Activated B cell treated with CpG ODN at 0.5 μM for 24 hours (primary cell): ENCODE data around the gene PF4V1. TPM values are rescaled to one million over a fixed set of nuclear protein-coding genes. Genes with fewer than 3 reads are reported as not detected.

Experiments used
- ATAC-seq: fragments of 200-7000 bp; cut with Tn5 transposase; one replicate; pipeline ENCODE4 v1.10.0; 2021; ENCODE audit warnings: low read depth, mild to moderate bottlenecking, moderate library complexity
- CTCF ChIA-PET: fragments of 350-600 bp; sonication (Branson Sonifier 250); formaldehyde crosslinking; loops from one replicate; lab custom pipeline; 2021; ENCODE audit warnings: antibody characterized with exemption; lab: Charles Lee
- POLR2A ChIA-PET: fragments of 350-600 bp; sonication (Branson Sonifier 250); formaldehyde crosslinking; loops from one replicate; lab custom pipeline; 2021; ENCODE audit warnings: antibody characterized with exemption; lab: Charles Lee
- DNase-seq: peaks from one replicate; pipeline ENCODE4 v3.0.0; 2022
- H3K27ac Mint-ChIP-seq: one replicate; pipeline ENCODE4 v1.8.0; 2020; ENCODE audit warnings: mixed read lengths
- H3K27me3 Mint-ChIP-seq: one replicate; pipeline ENCODE4 v1.8.0; 2021; ENCODE audit warnings: mixed read lengths
- H3K36me3 Mint-ChIP-seq: one replicate; pipeline ENCODE4 v1.8.0; 2021; ENCODE audit warnings: low read depth, mixed read lengths
- H3K4me1 Mint-ChIP-seq: one replicate; pipeline ENCODE4 v1.8.0; 2021; ENCODE audit warnings: mixed read lengths
- H3K4me3 Mint-ChIP-seq: one replicate; pipeline ENCODE4 v1.8.0; 2020; ENCODE audit warnings: mild to moderate bottlenecking, mixed read lengths
- H3K9me3 Mint-ChIP-seq: one replicate; pipeline ENCODE4 v1.8.0; 2020; ENCODE audit warnings: mixed read lengths
- intact Hi-C: fragments of 100-400 bp; cut with micrococcal nuclease; formaldehyde crosslinking; loops from one replicate; pipeline ENCODE4 v1.15.1; 2024
- total RNA-seq: library from RNA; stranded (reverse); gene quantifications from 2 replicates; pipeline ENCODE4 v1.2.3, GENCODE V29; 2022
- TF ChIP-seq, protein P1 (sequence below): fragments of 200-600 bp; IDR thresholded peaks from one replicate; pipeline ENCODE4 v1.8.0; 2022; ENCODE audit warnings: antibody characterized with exemption, mild to moderate bottlenecking

The PF4V1 gene
- total RNA-seq, 1 donor from 2014 or later = not detected

DNA sequence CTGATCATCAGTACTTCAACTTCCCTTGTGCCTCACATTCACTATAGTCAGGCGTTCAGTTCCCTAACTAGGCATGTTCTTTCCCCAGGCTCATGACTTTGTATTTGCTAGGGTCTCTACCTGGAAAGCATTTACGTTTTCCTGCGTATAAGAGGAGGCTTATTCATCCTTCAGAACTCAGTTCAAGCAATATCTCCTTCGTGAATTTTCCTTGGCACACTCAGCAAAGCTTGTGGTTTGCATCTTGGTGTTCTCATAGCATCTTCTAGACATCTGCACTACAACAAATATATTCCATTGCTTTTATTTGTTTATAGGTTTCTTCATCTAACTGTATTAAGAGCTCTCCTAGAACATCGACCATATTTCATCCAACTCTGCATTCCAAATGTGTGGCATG is 14.0 kb upstream of the PF4V1 start:
- no peaks in the 10 kb centered on the region for H3K9me3 Mint-ChIP-seq
- intact Hi-C loops = no loop called here
- DNase-seq (no peak), ATAC-seq (no peak)
- H3K36me3 Mint-ChIP-seq = no peaks in the 10 kb centered on the region
- ChIA-PET POLR2A (no interaction called here), CTCF (no interaction called here)
- H3K27ac Mint-ChIP-seq = no peak overlapping the region
- H3K4me1 Mint-ChIP-seq = no peaks in the 10 kb centered on the region
- TF ChIP-seq, protein P1, sequence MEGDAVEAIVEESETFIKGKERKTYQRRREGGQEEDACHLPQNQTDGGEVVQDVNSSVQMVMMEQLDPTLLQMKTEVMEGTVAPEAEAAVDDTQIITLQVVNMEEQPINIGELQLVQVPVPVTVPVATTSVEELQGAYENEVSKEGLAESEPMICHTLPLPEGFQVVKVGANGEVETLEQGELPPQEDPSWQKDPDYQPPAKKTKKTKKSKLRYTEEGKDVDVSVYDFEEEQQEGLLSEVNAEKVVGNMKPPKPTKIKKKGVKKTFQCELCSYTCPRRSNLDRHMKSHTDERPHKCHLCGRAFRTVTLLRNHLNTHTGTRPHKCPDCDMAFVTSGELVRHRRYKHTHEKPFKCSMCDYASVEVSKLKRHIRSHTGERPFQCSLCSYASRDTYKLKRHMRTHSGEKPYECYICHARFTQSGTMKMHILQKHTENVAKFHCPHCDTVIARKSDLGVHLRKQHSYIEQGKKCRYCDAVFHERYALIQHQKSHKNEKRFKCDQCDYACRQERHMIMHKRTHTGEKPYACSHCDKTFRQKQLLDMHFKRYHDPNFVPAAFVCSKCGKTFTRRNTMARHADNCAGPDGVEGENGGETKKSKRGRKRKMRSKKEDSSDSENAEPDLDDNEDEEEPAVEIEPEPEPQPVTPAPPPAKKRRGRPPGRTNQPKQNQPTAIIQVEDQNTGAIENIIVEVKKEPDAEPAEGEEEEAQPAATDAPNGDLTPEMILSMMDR = no peak
- H3K4me3 Mint-ChIP-seq = no peak overlapping the region
- H3K27me3 Mint-ChIP-seq = peaks cover 22% of the 10 kb centered on the region

DNA sequence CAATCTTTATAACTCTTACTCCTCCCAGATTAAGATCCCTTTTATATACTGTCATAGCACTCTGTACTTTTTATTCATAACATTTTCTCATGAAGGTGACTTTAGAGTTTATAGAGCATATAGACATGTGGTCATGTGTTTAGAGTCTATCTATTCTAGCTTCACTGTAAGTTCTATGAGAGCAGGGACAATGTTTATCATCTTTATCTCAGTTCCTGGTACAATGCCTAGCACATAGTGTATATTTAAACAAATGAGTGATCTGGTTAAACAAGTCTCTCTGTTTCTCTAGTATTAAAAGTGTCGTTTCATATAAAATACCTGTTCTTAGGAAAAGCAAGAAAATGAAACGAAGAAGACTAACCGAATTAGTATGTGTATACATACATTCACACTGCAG is 13.4 kb upstream of the PF4V1 start:
- Mint-ChIP-seq H3K27me3 (peaks cover 22% of the 10 kb centered on the region), H3K4me1 (no peaks in the 10 kb centered on the region), H3K36me3 (no peaks in the 10 kb centered on the region), H3K27ac (no peak overlapping the region), H3K4me3 (no peak overlapping the region), H3K9me3 (no peaks in the 10 kb centered on the region)
- TF ChIP-seq, protein P1 = no peak
- ATAC-seq (no peak), DNase-seq (no peak)
- intact Hi-C loops = no loop called here
- ChIA-PET POLR2A (no interaction called here), CTCF (no interaction called here)

DNA sequence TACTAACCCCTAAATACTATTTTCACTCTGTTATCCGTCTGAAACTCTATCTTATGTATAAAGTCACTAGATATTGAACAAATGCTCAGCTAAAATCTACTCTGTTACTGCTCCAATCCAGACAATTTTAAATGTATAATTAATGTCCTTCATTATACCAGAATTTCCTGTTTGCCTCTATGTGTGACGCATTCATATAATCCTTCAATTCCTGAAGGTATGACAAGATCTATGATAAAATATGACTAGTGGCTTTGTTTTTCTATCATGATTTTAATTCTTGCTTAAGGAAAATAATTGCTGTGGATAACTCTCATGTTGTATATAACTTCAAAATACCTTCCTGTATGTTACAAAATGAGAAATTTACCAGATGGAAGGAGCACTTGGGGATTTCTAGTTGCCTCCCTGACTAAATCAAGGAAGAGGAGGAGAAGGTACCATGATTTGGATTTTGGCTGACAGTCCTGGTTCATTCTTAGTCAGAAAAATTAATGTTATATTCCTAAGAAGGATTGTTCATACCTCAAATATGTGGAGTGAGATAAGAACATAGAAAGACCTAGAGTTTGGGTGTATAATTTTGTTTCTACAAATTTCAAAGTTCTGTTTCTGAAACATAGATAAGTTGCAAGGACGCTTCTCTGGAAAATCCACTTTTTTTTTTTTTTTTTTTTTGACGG is 11.7 kb upstream of the PF4V1 start:
- CTCF ChIA-PET = no interaction called here
- Mint-ChIP-seq H3K36me3 (no peaks in the 10 kb centered on the region), H3K27me3 (peaks cover 19% of the 10 kb centered on the region), H3K27ac (no peak overlapping the region), H3K9me3 (no peaks in the 10 kb centered on the region), H3K4me3 (no peak overlapping the region), H3K4me1 (no peaks in the 10 kb centered on the region)
- DNase-seq (no peak), ATAC-seq (no peak)
- POLR2A ChIA-PET = no interaction called here
- intact Hi-C loops = no loop called here
- TF ChIP-seq, protein P1 = no peak

DNA sequence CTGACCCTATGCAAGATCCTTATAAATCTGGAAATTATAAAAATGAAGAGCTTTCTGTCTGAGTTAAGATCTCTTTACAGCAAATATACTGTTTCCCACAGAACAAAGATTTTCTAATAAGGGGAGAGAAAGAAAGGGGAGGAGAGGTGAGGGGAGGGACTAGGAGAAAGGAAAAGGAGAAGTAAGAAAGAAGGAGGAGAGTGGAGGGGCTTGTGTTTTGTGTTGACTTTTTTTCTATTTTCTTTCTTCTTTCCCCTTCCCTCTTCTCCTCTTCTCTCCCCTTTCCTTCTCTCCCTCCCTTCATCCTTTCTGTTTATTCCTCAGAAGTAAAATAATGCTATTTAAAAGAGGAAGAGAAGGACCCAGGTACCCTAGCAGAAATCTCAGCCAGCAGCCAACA is 10.4 kb upstream of the PF4V1 start:
- Mint-ChIP-seq H3K9me3 (no peaks in the 10 kb centered on the region), H3K4me3 (no peak overlapping the region), H3K36me3 (no peaks in the 10 kb centered on the region), H3K27ac (no peak overlapping the region), H3K4me1 (no peaks in the 10 kb centered on the region), H3K27me3 (peaks cover 11% of the 10 kb centered on the region)
- ChIA-PET POLR2A (no interaction called here), CTCF (no interaction called here)
- ATAC-seq = no peak
- DNase-seq = no peak
- intact Hi-C loops = no loop called here
- TF ChIP-seq, protein P1 = no peak

DNA sequence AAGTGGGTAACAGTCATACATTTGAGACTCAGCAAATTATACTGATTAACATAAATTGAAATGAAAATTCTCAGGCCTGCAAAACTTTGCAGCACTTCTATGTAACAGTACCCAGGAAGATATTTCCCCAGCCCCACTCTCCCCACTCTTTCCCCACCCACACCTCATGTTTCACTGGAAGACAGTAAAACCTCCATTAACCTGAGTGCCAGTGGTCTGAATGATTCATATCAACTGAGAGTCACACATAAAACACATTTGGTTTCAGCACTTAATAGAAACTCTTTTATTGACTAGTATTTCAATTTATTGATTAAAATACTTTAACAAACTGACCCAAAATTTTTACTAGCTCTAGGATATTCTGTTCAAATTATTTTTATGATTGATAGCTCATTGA is 9.7 kb upstream of the PF4V1 start:
- no peaks in the 10 kb centered on the region for H3K9me3 Mint-ChIP-seq
- no peak for DNase-seq
- ATAC-seq = no peak
- H3K27me3 Mint-ChIP-seq = peaks cover 15% of the 10 kb centered on the region
- H3K27ac Mint-ChIP-seq = no peak overlapping the region
- no peaks in the 10 kb centered on the region for H3K4me1 Mint-ChIP-seq
- no peak overlapping the region for H3K4me3 Mint-ChIP-seq
- no peaks in the 10 kb centered on the region for H3K36me3 Mint-ChIP-seq
- intact Hi-C loops = no loop called here
- CTCF ChIA-PET = no interaction called here
- TF ChIP-seq, protein P1 = no peak
- POLR2A ChIA-PET = no interaction called here
